GM21619 (cell line): ENCODE data around the gene UBAP2.

ENCODE experiments used
- ATAC-seq: cut with Tn5 transposase; IDR thresholded peaks from one replicate; pipeline ENCODE4 v1.9.1; 2021; ENCODE audit not compliant: unreplicated experiment

UBAP2 gene

GRCh38 chr9:33884856-33885701 lies 163.6 kb downstream of the UBAP2 start:
- no peak for ATAC-seq

- no peak for ATAC-seq
Measured at GRCh38 chr9:33881635-33882034, 167.1 kb downstream of the UBAP2 start.

GRCh38 chr9:33880211-33881089 lies 168.2 kb downstream of the UBAP2 start:
- no peak for ATAC-seq

GRCh38 chr9:33878691-33879366 lies 169.9 kb downstream of the UBAP2 start:
- no peak for ATAC-seq

GRCh38 chr9:33877727-33878489 lies 170.8 kb downstream of the UBAP2 start:
- ATAC-seq = no peak
